Measurements from ENCODE around the gene ELOVL4. TPM values are rescaled to one million over a fixed set of nuclear protein-coding genes. Genes with fewer than 3 reads are reported as not detected.
A peak's percentile ranks its signal among the peaks of the same experiment; 100 is the strongest.

The ELOVL4 gene
- total RNA-seq, 1 donor from 2014 or later: 3.6 TPM

DNA sequence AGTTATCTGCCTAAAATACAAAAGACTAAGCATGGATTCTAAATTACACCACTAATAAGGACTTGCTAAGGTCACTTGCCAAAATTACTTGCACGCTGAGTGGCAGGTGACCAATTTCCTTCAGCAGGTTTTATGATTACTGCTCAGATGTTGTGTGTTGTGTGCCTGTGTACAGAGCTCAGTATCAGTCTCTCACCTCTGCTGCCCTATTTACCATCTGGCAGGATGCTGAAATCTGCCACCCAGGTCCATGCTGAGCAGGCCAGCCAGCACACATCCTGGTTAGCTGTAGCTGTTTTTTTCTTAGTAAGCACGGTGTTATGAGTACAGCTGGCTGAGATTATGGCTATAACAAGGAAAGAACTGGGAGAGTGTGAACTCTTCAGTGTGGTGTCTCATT is 34.0 kb downstream of the ELOVL4 start:
- DNase-seq (ENCODE audit: extremely low read depth, low read depth, low spot score): no peak

DNA sequence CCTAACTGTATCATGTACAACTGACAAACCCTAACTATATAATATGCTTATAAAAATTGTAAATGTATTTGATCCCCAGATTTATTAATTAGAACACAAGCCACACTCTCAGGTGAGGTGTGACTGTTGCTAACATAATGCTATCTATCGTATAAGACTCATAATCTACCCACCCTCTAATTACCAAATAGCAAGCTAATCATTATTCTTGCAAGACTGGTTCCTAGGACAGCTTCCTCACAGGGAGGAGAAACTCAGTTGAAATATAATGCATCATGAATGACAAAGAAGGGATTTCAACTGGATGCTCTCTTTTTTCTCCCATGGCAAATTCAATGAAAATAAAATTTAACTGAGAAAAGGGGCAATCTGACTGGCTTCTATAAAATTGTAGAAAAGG is 35.4 kb downstream of the ELOVL4 start:
- DNase-seq (ENCODE audit: extremely low read depth, low read depth, low spot score): no peak

DNA sequence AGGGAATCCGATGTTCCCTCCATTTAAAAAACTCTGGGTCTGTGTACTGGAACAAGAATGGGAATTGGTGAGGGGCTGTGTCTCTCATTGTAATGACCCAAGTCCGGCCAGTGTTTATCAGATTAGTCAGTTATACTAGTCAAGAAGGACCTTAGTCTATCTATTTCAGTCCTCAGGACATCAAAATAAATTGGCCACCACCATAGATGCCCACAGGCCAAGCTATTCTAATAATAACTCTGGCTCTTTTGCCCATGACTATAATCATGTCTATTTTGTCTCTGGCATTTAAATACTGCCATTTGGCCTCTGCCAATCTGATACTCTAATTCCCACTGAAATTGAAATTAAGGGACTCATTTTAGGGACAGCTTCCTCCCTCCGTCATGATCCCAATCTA is 37.8 kb downstream of the ELOVL4 start:
- no peak for DNase-seq (ENCODE audit: extremely low read depth, low read depth, low spot score)

DNA sequence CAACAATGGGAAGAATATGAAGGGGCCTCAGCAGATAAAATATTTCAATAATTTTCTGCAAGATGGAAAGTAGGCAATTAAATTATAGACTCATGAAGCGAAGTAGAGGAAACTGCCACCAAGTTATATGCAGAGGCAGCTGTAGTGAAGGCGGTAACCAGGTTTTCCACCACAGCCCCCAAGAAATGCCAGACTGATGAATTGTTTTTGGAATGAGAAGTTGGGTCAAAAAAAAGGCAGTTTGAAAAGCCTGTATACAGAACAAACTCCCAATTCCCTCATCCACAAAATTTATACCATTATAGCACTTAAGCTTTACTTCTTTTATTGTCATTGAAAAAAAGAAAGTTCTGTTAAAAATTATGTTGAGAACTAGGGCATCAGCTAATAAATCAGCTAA is 45.3 kb downstream of the ELOVL4 start:
- DNase-seq (ENCODE audit: extremely low read depth, low read depth, low spot score): no peak

DNA sequence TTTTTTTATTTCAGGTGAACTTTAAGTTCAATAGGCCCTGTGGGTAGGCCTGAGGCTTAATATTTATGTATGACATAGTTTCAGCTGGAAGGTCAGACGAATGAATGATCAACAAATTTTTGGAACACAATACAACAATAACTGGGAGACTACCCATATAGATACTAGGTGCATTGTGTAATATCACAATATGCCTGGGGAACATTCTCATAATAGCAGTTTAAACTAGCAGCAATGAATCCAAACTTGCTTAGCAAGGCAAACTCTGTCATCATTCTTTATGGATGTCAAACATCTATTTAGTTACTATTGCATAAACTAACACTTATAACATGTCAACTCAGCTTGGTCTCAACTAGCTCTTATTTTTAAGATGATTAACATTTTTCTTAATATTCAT is 49.3 kb downstream of the ELOVL4 start:
- no peak for DNase-seq (ENCODE audit: extremely low read depth, low read depth, low spot score)

DNA sequence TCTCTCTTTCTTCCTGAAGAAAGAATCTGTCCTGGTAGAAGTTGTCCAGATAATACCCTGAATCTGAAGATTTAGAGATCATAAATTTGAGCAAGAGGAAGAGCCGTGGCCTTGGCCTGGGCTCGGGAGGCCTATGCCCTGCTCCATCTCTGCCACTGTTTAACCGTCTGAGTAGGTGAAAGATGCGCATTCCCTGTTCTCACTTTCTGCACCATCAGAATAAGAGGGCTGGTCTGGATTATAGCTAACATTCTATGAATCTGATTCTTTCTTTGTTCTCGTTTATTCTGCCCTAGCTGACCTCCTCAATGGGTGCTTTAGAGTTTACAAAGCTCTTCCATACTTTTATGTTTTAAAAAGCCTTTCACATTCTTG is 51.3 kb downstream of the ELOVL4 start:
- DNase-seq (ENCODE audit: extremely low read depth, low read depth, low spot score): no peak

DNA sequence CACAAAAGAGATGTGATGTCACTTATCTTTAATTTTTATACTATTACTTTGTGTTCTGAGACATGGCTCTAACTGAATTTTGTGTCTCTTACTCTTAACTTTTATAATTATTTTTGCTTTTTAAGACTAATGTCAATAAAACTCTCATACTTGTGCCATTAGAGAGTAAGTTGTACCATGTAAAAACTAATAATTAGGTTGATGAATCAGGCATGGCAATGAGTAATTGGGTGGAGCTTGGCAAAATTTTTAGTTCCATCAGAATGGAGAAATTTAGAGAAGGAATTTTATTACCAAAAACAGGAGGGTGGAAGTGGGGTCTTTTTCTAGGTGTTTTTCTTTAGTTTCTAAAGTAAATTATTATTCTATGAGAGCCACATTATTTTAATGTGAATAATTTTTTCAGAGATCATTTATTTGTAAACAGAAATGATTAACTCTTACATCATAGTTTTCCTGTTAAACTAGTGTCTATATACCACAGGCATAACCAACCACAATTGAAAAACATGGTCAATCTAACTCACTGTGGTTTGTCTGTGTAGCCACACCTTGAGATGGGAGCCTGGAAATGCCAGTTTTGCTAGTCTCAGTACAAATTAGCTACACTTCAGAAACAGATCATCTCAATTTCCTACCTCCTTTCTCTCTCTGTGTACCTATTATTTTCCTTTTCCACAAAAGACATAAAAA is 51.8 kb downstream of the ELOVL4 start:
- no peak for DNase-seq (ENCODE audit: extremely low read depth, low read depth, low spot score)

DNA sequence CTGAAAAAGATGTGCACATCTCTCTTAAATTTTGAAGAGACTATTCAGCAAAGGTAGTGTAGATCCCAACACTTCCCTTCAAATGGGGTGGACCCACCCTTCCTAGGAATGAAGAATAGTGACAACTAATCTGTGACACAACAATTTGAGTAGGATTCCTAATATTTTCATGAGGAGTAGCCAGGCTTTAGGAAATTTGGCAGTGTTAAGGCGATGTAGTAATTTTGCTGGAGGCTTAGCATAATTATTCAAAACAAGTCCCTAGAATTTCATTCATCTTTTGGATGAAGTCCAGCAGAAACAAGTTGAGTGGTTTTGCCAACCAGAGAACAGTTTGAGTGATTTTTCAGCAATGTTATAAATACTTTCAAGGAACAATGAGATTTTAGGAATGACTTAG is 52.4 kb downstream of the ELOVL4 start:
- no peak for DNase-seq (ENCODE audit: extremely low read depth, low read depth, low spot score)

DNA sequence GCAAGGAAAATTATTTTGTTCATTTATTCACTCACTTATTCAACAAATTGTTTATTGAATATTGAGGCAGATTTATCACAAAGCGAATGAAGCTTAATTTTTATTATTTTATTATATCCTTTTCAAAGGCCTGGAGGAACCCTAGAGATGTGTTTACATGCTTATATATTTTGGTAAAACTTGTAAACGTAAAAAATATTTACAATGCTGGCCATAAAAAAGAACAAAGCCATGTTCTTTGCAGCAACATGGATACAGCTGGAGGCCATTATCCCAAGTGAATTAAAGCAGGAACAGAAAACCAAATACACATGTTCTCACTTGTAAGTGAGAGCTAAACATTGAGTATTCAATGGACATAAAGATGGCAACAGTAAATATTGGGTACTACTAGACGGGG is 58.8 kb downstream of the ELOVL4 start:
- DNase-seq (ENCODE audit: extremely low read depth, low read depth, low spot score): no peak

DNA sequence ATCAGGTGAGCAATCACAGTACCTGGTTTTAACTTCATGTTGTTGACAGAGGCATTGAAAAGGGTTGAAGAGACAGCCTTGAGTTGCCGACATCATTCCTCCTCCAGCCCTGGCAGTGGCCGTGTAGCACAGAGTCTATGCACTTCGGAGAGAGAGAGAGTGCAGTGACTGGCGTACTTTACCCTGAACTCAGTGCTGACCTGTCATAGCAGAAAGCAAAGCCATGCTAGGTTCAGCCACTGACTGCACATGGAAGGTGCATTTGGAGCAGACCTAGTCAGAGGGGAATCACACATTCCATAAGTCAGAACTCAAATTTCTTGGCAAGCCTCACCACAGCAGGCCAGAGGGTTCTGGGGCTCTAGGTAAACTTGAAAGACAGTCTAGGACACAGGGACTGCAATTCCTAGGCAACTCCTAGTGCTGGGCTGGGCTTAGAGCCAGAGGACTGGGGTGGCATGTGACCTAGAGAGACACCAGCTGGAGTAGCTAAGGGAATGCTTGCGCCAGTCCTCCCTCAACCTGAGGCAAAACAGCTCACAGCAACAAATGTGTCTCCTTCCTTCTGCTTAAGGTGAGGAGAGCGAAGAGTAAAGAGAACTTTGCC is 69.1 kb downstream of the ELOVL4 start:
- no peak for DNase-seq (ENCODE audit: extremely low read depth, low read depth, low spot score)

DNA sequence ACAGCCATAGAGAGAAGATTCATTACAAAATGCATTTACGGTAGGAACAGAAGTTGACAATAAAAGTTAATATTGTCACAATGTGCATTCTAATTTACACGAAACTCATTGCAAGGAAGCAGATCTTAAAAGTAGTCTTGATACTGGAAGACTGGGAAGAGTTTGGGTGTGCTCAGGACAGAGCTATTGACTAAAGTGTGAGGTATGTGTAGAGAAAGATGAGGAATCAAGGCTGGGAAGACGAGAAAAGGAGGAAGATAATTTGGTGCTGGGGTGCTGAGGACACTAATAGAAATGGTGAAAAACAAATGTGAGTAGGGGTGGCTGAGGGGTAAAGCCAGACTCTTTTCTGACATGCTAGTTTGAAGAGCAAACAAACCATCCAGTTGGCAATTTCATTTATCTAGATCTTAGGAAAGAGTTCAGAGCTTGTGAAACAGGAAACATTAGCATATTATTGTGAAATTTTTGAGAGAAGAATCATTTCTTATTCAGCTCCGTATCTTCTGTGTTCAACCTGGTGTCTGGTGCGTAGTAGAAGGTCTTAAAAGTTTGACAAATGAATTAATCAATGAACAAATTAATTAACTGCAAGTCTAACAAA is 72.7 kb downstream of the ELOVL4 start:
- DNase-seq (ENCODE audit: extremely low read depth, low read depth, low spot score): no peak

DNA sequence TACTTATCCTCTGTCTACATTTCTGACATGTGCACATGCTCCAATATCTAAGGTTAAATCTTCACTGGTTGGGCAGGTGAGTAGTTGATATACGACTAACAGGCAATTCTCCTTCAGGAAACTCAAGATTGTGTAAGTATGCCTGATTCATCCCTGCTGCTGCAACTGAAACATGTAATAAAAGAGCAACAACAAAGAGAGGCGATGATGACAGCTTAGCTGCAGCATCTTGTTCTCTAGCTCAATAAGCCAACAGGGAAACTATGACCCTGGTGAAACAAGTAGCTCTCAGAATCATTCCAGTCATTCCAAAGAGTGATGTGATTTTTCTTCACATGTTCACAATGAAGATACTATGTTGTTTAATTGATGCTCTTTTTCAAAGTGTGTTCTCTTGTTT is 74.4 kb downstream of the ELOVL4 start:
- no peak for DNase-seq (ENCODE audit: extremely low read depth, low read depth, low spot score)

DNA sequence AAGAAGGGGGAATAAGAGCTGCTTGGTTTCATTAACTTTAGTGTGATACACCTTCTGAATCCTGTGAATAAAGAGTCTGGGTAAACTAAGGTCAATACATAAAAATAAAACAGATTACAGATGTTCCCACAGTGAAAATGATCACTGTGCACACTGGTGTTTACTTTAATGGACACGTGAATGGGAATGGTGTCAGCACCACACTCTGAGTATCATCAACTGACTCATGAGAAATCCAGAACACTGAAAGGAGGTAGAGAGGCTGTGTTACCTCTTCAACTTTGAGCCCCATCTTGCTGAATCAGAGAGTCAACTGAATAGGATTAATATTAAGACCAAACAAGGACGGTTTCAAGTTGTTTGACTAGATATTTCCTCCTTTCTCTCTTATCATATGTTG is 75.0 kb downstream of the ELOVL4 start:
- no peak for DNase-seq (ENCODE audit: extremely low read depth, low read depth, low spot score)

DNA sequence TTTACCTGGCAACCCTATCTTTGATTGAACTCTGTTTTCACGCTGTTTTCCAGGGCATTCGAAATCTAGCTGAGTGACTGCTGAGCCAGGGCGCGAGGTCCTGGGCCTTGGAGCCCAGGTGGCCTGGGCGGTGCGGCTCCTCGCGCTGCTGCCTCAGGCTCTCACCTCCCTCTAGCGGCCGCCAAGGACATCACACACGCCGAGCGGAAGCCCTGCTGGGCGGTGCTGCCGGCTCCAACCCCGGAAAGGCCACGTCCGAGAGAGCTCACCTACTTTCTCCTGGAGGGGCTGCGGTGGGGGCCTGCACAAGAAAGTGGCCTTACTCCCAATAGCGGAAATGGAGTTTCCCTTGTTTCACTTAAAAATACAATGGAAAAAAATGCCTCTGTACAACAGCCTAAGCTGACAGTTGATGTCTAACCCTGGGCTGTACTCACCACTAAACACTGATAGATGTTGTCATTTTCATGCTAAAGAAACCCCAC is 77.7 kb downstream of the ELOVL4 start:
- DNase-seq (ENCODE audit: extremely low read depth, low read depth, low spot score): peak; percentile 29

DNA sequence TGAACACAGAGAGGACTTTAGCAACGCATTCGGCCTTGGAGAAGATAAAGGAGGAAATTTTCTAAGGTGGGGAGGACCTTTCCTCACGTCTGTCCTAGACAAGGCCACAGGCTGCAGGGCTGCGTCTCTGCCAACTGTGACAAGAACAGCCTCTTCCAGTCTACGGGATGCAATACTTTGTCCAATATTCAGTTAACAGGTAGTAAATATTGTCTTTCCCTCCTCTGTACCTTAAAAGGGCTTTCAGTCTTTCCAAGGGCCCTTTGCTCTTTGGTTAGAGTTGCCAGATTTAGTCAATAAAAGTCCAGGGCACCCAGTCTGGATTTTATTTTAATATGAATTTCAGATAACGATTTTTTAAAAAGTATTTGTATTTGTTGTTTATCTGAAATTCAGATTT is 78.2 kb downstream of the ELOVL4 start:
- no peak for DNase-seq (ENCODE audit: extremely low read depth, low read depth, low spot score)

DNA sequence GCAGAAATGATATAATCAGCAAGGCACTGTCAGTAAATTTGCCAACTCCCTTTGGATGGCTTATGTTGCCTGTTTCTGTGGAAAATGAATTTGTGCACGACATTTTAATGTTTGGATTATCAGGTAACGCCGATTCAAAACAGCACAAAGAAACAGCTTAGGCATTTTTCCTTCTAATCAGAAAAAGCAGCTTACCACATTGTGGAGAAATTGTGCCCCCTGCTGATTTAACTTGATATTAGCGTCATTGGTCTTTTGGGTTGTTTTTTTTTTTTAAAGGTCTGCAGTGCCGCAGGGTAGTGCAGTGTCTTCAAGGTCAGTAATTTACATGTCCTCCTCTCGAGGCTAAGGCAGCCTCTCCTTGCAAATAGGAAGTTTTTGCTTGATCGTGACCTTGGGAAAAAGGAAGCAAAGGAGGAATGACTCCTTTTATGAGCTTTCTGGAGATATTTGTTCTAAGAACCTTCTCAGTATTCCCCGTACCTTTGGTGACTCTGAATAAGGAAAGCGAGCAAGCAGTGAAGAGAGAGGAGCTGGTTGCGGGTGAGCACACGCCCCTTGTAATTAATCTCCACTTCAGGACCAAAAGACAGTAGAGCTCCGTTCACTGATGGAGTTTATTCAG is 79.1 kb downstream of the ELOVL4 start:
- DNase-seq (ENCODE audit: extremely low read depth, low read depth, low spot score): peak; percentile 63

Other genes starting within 250 kb of the ELOVL4 start
- gene TTK, start 57.1 kb upstream of the ELOVL4 start, total RNA-seq: 4.0 and 7.2 TPM in 2 replicates
- gene BCKDHB, start 159.1 kb upstream of the ELOVL4 start, total RNA-seq: 9.7 and 10.6 TPM in 2 replicates

Data from glomerular endothelial cell (primary cell).